Neutrophil (primary cell): ENCODE measurements around the gene FCRLB.

Source experiments
- H3K27ac ChIP-seq: fragments of 200-600 bp; sonication (generic); 2 replicates; pipeline ENCODE4 v1.5.1; 2016; ENCODE audit warnings: mild to moderate bottlenecking, moderate library complexity
- H3K27me3 ChIP-seq: fragments of 200-600 bp; sonication (generic); 2 replicates; pipeline ENCODE4 v1.6.0; 2016; ENCODE audit warnings: mild to moderate bottlenecking
- H3K36me3 ChIP-seq: fragments of 200-600 bp; sonication (generic); 2 replicates; pipeline ENCODE4 v1.5.1; 2017
- H3K4me1 ChIP-seq, 2 experiments: fragments of 200-600 bp in 1 of 2; sonication (generic) in 1 of 2; 1 replicate in 1 of 2; 2 replicates in 1 of 2; pipeline versions ENCODE4 v1.5.1 to v1.6.1; 2013 to 2016; ENCODE audit warnings: low read depth in 1 of 2, low read length in 1 of 2, mild to moderate bottlenecking in 1 of 2, moderate library complexity in 1 of 2; ENCODE audit not compliant: control insufficient read depth in 1 of 2, insufficient read depth in 1 of 2
- H3K4me3 ChIP-seq, 2 experiments: fragments of 200-600 bp in 1 of 2; sonication (generic) in 1 of 2; 1 replicate in 1 of 2; 2 replicates in 1 of 2; pipeline ENCODE4 v1.5.1; 2013 to 2016; ENCODE audit warnings: low read depth in 1 of 2, low read length in 1 of 2, mild to moderate bottlenecking in 1 of 2, moderate library complexity in 1 of 2
- H3K9me3 ChIP-seq: fragments of 200-600 bp; sonication (generic); 2 replicates; pipeline ENCODE4 v1.5.1; 2016
- CTCF ChIP-seq: fragments of 200-600 bp; sonication (generic); IDR thresholded peaks from 2 replicates; pipeline ENCODE4 v1.5.1; 2016; ENCODE audit warnings: antibody characterized with exemption

The FCRLB gene

GRCh38 chr1:161738627-161739287, 17.4 kb downstream of the FCRLB start:
- Histone ChIP-seq H3K27ac (peak overlapping the region; percentile 37), H3K9me3 (no peaks in the 10 kb centered on the region), H3K4me3 (no peak overlapping the region), H3K27me3 (peaks cover 7% of the 10 kb centered on the region), H3K4me1 (peaks cover 32 to 33% of the 10 kb centered on the region in 2 experiments), H3K36me3 (no peaks in the 10 kb centered on the region)
- peak; percentile 54 for TF ChIP-seq CTCF

- H3K27ac ChIP-seq, result peak overlapping the region; percentile 37
- no peak for TF ChIP-seq CTCF
- peaks cover 13% of the 10 kb centered on the region for H3K27me3 ChIP-seq
- H3K4me1 ChIP-seq, result peaks cover 32 to 33% of the 10 kb centered on the region in 2 experiments
- no peak overlapping the region for H3K4me3 ChIP-seq
- H3K36me3 ChIP-seq, result no peaks in the 10 kb centered on the region
- no peaks in the 10 kb centered on the region for H3K9me3 ChIP-seq
Measured at GRCh38 chr1:161739865-161740566, 18.7 kb downstream of the FCRLB start.

GRCh38 chr1:161740921-161741320, 19.6 kb downstream of the FCRLB start:
- Histone ChIP-seq H3K27ac (no peak overlapping the region), H3K27me3 (peaks cover 22% of the 10 kb centered on the region), H3K4me3 (no peak overlapping the region), H3K4me1 (peaks cover 32 to 33% of the 10 kb centered on the region in 2 experiments), H3K36me3 (no peaks in the 10 kb centered on the region), H3K9me3 (no peaks in the 10 kb centered on the region)
- no peak for TF ChIP-seq CTCF

DNA sequence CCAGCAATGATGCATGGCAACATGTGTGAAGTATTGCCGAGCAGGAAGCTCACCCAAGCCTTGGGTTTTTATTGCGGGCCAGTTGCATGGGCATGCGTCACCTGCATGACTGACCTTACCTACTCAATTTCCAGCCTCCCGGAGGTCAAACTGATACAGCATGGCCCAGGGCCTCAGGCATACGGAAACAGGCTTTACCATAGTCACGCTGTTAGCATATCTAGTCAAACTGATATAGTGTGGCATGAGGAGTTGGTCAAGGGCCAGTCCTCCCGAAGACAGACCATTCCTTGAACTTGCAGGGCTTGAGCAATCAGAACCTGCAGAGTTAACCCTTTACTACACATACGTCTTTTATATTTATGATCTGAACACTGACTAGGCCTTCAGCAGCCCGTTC, 21.9 kb downstream of the FCRLB start:
- peaks cover 32 to 33% of the 10 kb centered on the region in 2 experiments for H3K4me1 ChIP-seq

DNA sequence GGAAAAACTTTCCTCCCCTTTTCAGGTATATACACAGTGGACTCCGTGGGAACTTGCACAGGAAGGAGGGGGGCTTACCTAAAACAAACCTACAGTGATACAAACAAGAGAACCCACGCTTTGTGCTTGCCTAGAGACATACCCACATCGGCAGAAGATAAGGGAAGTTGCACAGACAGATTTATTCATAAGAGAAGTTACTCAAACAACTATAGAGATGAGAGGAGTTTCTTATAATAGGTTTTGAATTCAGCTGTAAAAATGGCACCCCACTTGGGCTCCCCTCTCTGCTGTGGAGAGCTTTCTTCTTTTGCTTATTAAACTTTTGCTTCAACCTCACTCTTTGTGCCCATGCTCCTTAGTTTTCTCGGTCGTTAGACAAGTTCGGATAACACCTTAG, 26.5 kb downstream of the FCRLB start:
- H3K9me3 ChIP-seq, result no peaks in the 10 kb centered on the region
- H3K36me3 ChIP-seq, result peaks cover 11% of the 10 kb centered on the region
- no peak overlapping the region for H3K4me3 ChIP-seq
- H3K27ac ChIP-seq, result no peak overlapping the region
- TF ChIP-seq CTCF, result no peak
- peaks cover 41% of the 10 kb centered on the region for H3K27me3 ChIP-seq
- H3K4me1 ChIP-seq, result peaks cover 14 to 18% of the 10 kb centered on the region in 2 experiments

More for the DNA sequence above, 21.9 kb downstream of the FCRLB start:
- H3K4me3 ChIP-seq, result no peak overlapping the region
- no peak for TF ChIP-seq CTCF
- peaks cover 37% of the 10 kb centered on the region for H3K27me3 ChIP-seq
- H3K27ac ChIP-seq, result no peak overlapping the region
- H3K36me3 ChIP-seq, result no peaks in the 10 kb centered on the region
- no peaks in the 10 kb centered on the region for H3K9me3 ChIP-seq
